ENCODE data around the gene SULF2. TPM values are rescaled to one million over a fixed set of nuclear protein-coding genes. Genes with fewer than 3 reads are reported as not detected.
A peak's percentile ranks its signal among the peaks of the same experiment; 100 is the strongest.

The SULF2 gene
- total and polyA plus RNA-seq, 3 donors from 2014 or later, result 61.5 to 117 (median 95.6) TPM

DNA sequence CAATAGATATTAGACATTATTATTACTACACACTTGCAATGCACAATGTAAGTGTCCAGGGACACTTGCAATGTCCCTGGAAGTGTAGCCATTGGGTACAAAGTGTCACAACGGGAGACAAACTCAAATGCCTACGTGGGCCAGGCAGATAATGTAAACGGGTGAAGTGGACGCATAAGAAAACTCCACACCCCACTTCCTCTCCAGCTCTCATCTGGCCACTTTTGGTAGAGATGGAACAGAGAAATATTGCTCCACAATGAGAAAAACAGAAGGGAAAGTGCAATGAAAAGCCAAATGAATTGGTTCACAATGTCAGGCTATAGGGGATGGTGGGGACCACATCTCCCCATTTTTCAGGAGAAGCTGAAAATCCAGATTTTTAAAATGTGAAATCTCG lies 9.4 kb downstream of the SULF2 start:
- intact Hi-C loops (cut with DNase I; ENCODE audit: low total_unique reads), result no loop called here

DNA sequence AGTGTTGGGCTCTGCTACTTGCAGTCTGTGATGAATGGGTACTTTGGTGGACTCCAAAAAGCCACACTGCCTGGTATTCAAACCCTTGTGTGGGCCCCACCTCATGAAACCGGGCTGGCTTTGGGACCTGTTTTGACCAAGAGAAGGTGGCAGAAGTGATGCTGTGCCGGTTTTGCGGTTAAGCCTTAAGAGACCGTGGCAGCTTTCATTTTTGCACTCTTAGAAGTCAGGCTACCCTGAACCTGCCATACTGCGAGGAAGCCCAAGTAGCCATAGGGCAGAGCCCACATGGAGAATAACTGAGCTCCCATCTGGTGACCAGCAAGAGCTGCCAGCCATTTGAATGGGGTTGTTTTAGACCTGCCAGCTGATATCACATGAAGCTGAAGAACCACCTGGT lies 10.2 kb downstream of the SULF2 start:
- H3K27ac ChIP-seq, result peak overlapping the region in 1 of 2 donors; percentile 54
- TF ChIP-seq, protein P1, sequence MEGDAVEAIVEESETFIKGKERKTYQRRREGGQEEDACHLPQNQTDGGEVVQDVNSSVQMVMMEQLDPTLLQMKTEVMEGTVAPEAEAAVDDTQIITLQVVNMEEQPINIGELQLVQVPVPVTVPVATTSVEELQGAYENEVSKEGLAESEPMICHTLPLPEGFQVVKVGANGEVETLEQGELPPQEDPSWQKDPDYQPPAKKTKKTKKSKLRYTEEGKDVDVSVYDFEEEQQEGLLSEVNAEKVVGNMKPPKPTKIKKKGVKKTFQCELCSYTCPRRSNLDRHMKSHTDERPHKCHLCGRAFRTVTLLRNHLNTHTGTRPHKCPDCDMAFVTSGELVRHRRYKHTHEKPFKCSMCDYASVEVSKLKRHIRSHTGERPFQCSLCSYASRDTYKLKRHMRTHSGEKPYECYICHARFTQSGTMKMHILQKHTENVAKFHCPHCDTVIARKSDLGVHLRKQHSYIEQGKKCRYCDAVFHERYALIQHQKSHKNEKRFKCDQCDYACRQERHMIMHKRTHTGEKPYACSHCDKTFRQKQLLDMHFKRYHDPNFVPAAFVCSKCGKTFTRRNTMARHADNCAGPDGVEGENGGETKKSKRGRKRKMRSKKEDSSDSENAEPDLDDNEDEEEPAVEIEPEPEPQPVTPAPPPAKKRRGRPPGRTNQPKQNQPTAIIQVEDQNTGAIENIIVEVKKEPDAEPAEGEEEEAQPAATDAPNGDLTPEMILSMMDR (IDR thresholded peaks at IDR 0.05), result no peak
- TF ChIP-seq POLR2A (IDR thresholded peaks at IDR 0.05), result no peak
- no peak for DNase-seq
- no peaks in the 10 kb centered on the region for H3K27me3 ChIP-seq
- H3K4me3 ChIP-seq, result no peak overlapping the region
- H3K36me3 ChIP-seq (ENCODE audit: low read depth, missing control alignments), result no peaks in the 10 kb centered on the region
- H3K9me3 ChIP-seq, result no peaks in the 10 kb centered on the region
- intact Hi-C loops (cut with DNase I; ENCODE audit: low total_unique reads), result no loop called here
- peaks cover 25% of the 10 kb centered on the region for H3K4me1 ChIP-seq
- WGBS, 2 donors, result 96 to 98% methylated on average over 5 of the region's 5 CpGs

More for the DNA sequence above, 9.4 kb downstream of the SULF2 start:
- DNase-seq, result no peak
- WGBS, 2 donors, result 73 to 80% methylated on average over 5 of the region's 5 CpGs
- Histone ChIP-seq H3K4me1 (peaks cover 25% of the 10 kb centered on the region), H3K27me3 (no peaks in the 10 kb centered on the region), H3K4me3 (no peak overlapping the region), H3K36me3 (ENCODE audit: low read depth, missing control alignments) (no peaks in the 10 kb centered on the region), H3K9me3 (no peaks in the 10 kb centered on the region), H3K27ac (no peak overlapping the region)
- no peak for TF ChIP-seq POLR2A (IDR thresholded peaks at IDR 0.05)
- TF ChIP-seq, protein P1 (IDR thresholded peaks at IDR 0.05), result no peak

DNA sequence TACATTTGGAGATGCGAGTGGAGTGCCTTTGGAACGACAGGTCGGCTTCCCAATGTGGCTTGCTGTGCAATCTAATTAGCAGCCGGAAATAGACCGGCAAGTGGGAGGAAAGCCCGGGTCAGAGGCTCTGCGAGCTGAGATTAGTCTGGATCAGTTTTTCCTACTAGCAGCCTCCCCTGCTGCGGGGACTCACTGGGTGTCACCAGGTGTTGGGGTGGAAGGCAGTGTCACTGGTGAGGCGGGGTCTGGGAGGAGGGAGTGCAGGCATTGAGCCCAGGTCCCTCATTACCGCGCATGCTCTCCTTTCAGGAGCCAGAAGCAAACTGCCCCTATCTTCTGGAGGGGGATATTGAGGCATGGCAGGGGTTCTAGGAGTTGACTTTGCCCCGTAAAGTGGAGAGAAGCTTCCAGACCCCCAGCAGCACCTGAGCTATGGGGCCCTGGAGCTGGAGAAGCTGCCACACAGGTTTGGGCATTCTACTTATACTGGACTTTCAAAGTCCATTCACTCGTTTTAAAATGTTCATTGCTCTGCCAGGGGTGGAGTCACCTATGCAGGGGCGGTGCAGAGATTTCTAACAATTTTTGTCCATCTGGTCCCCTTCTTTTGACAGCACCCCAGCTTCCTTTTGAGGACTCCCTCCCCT lies 11.0 kb downstream of the SULF2 start:
- no peak for DNase-seq

DNA sequence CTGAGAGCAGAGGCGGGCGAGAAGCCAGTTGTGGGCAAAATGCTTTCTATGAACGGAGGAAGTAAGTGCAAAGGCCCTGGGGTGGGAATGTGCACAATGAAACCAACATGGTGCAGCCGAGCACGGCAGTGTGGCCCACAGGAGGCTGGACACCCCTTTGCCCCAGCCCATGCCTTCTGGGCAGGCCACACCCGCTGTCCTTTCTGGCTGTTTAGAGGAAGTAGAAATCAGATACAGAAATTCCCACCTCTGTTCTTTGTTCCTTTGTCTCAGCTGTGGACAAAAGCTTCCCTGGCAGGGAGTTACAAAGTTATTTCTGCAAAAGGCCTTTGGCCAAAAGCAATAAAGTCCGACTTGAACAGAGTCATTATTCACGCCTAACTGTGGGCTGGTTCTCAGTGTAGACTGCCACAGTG lies 11.9 kb downstream of the SULF2 start:
- TF ChIP-seq POLR2A (IDR thresholded peaks at IDR 0.05), result no peak
- TF ChIP-seq, protein P1 (IDR thresholded peaks at IDR 0.05), result no peak
- intact Hi-C loops (cut with DNase I; ENCODE audit: low total_unique reads), result no loop called here
- H3K27me3 ChIP-seq, result no peaks in the 10 kb centered on the region
- no peaks in the 10 kb centered on the region for H3K9me3 ChIP-seq
- peak overlapping the region; percentile 6 to 66 for H3K27ac ChIP-seq
- no peaks in the 10 kb centered on the region for H3K36me3 ChIP-seq (ENCODE audit: low read depth, missing control alignments)
- H3K4me3 ChIP-seq, result no peak overlapping the region
- 44 to 51% methylated on average over 7 to 8 of the region's 8 CpGs for WGBS, 2 donors
- H3K4me1 ChIP-seq, result peaks cover 28% of the 10 kb centered on the region
- peak; percentile 43 for DNase-seq

More for the DNA sequence above, 11.0 kb downstream of the SULF2 start:
- WGBS, 2 donors, result 41 to 62% methylated on average over 9 to 14 of the region's 14 CpGs
- Histone ChIP-seq H3K9me3 (no peaks in the 10 kb centered on the region), H3K4me3 (no peak overlapping the region), H3K36me3 (ENCODE audit: low read depth, missing control alignments) (no peaks in the 10 kb centered on the region), H3K4me1 (peaks cover 25% of the 10 kb centered on the region), H3K27me3 (no peaks in the 10 kb centered on the region), H3K27ac (peak overlapping the region; percentile 6 to 66)
- TF ChIP-seq, protein P1 (IDR thresholded peaks at IDR 0.05), result no peak
- TF ChIP-seq POLR2A (IDR thresholded peaks at IDR 0.05), result no peak
- intact Hi-C loops (cut with DNase I; ENCODE audit: low total_unique reads), result no loop called here

DNA sequence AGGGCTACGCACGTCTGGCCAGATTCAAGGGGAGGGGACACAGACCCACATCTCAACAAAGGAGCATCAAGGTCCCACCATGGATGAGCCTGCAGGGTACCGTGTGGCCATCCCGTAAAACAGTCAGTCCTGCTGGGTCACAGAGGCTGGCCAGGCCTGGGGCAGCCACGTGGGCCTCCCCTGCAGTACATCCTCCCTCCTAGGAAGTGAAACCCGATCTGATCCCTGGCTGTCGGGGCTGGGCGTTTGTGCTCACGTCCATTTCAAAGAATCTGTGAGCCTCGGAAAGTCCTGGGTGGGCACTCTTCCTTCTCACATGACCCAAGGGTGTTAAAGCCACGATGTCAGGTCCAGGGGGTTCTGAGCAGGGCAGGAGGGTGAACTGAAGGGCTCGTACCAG lies 14.3 kb downstream of the SULF2 start:
- H3K27me3 ChIP-seq, result no peaks in the 10 kb centered on the region
- no peaks in the 10 kb centered on the region for H3K9me3 ChIP-seq
- H3K4me3 ChIP-seq, result no peak overlapping the region
- H3K4me1 ChIP-seq, result peaks cover 35% of the 10 kb centered on the region
- no peak for DNase-seq
- intact Hi-C loops (cut with DNase I; ENCODE audit: low total_unique reads), result no loop called here
- no peaks in the 10 kb centered on the region for H3K36me3 ChIP-seq (ENCODE audit: low read depth, missing control alignments)
- 76 to 84% methylated on average over 9 to 12 of the region's 12 CpGs for WGBS, 2 donors
- H3K27ac ChIP-seq, result no peak overlapping the region
- no peak for TF ChIP-seq POLR2A (IDR thresholded peaks at IDR 0.05)
- TF ChIP-seq, protein P1 (IDR thresholded peaks at IDR 0.05), result no peak

Measured in testis (tissue), 3 donors.